K562 (cell line): ENCODE measurements around the gene PPP3R2. TPM values are rescaled to one million over a fixed set of nuclear protein-coding genes. Genes with fewer than 3 reads are reported as not detected.

ENCODE experiments used
- ATAC-seq: fragments of 200-7000 bp; cut with Tn5 transposase; 3 replicates; pipeline ENCODE4 v1.9.1; 2020; ENCODE audit warnings: moderate library complexity
- BruUV-seq: library from RNA; stranded (reverse); fragments of 400-500 nt; replicated peaks from 2 replicates; lab custom pipeline; 2021; lab: Mats Ljungman, UMichigan
- CTCF ChIA-PET: fragments of 300-600 bp; formaldehyde crosslinking; extraction: SDS; loops from one replicate; lab custom pipeline; 2021; ENCODE audit warnings: low intra/inter-chr PET ratio; lab: Yijun Ruan, JAX
- POLR2A ChIA-PET: fragments of 300-600, 350-650 bp; sonication (Branson Sonifier 250); formaldehyde crosslinking; extraction: SDS; loops from one replicate; lab custom pipeline; 2021; ENCODE audit warnings: antibody characterized with exemption, inconsistent platforms; lab: Yijun Ruan, JAX
- DNase-seq, 4 experiments: peaks; one replicate each; pipeline versions ENCODE4 v3.0.0 to v3.0.0-alpha.2; 2011 to 2018; ENCODE audit warnings: low spot score in 3 of 4, mixed read lengths in 3 of 4; ENCODE audit errors: extremely low read depth in 1 of 4
- FAIRE-seq: peaks from 2 replicates; lab custom pipeline; 2011; peaks lifted over from hg19 to GRCh38; lab: Jason Lieb, UNC
- H2AFZ ChIP-seq: 2 replicates; pipeline ENCODE4 v1.6.0; 2011; ENCODE audit warnings: low read depth, low read length, control low read depth, inconsistent platforms
- H3K27ac ChIP-seq: fragments of 200-600 bp; 3 replicates; pipeline ENCODE4 v1.8.0; 2011; ENCODE audit warnings: low read depth, mild to moderate bottlenecking, control low read depth, inconsistent platforms, low read length, moderate library complexity, mixed read lengths; ENCODE audit errors: extremely low read depth
- H3K27me3 ChIP-seq, 2 experiments: fragments of 300-600 bp in 1 of 2; 2 replicates in 1 of 2; 3 replicates in 1 of 2; pipeline versions ENCODE4 v1.6.0 to v1.8.0; 2011; ENCODE audit warnings: inconsistent platforms in 2 of 2, low read length in 2 of 2, mild to moderate bottlenecking in 1 of 2, mixed read lengths in 1 of 2, moderate library complexity in 1 of 2; ENCODE audit not compliant: control insufficient read depth in 2 of 2, insufficient read depth in 2 of 2
- H3K36me3 ChIP-seq: fragments of 300-600 bp; 3 replicates; pipeline ENCODE4 v1.8.0; 2011; ENCODE audit warnings: mild to moderate bottlenecking, low read length, inconsistent platforms; ENCODE audit not compliant: control insufficient read depth, insufficient read depth
- H3K4me1 ChIP-seq, 2 experiments: fragments of 200-600 bp in 1 of 2; replicated peaks in 1 of 2; 2 replicates in 1 of 2; 3 replicates in 1 of 2; pipeline versions ENCODE4 v1.5.1 to v1.8.0; 2011; ENCODE audit warnings: inconsistent platforms in 2 of 2, low read length in 2 of 2, mild to moderate bottlenecking in 1 of 2, mixed read lengths in 1 of 2, moderate library complexity in 1 of 2; ENCODE audit not compliant: control insufficient read depth in 2 of 2, insufficient read depth in 2 of 2
- H3K4me2 ChIP-seq: 2 replicates; pipeline ENCODE4 v1.6.1; 2011; ENCODE audit warnings: low read length, control low read depth, inconsistent platforms, mixed read lengths; ENCODE audit not compliant: insufficient read depth
- H3K4me3 ChIP-seq: fragments of 200-600 bp; sonication (generic), shearing (Covaris generic); 2 replicates; pipeline ENCODE4 v1.5.1; 2016; ENCODE audit warnings: control low read depth, inconsistent platforms
- H3K79me2 ChIP-seq: fragments of 200-600 bp; 3 replicates; pipeline ENCODE4 v1.8.0; 2011; ENCODE audit warnings: low read length, inconsistent platforms; ENCODE audit not compliant: control insufficient read depth, insufficient read depth
- H3K9ac ChIP-seq, 2 experiments: 2 replicates each; pipeline versions ENCODE4 v1.6.0 to v1.6.1; 2011; ENCODE audit warnings: low read depth in 2 of 2, low read length in 2 of 2, control low read depth in 1 of 2, inconsistent platforms in 1 of 2, mild to moderate bottlenecking in 1 of 2, mixed read lengths in 1 of 2; ENCODE audit not compliant: insufficient read depth in 1 of 2
- H3K9me1 ChIP-seq: one replicate; pipeline ENCODE4 v1.6.0; 2011; ENCODE audit warnings: inconsistent platforms, mild to moderate bottlenecking, low read length, moderate library complexity; ENCODE audit not compliant: control insufficient read depth, insufficient read depth
- H3K9me3 ChIP-seq: replicated peaks from 2 replicates; pipeline ENCODE4 v1.5.1; 2011; ENCODE audit warnings: low read depth, low read length, inconsistent platforms; ENCODE audit not compliant: control insufficient read depth, insufficient read depth
- H4K20me1 ChIP-seq: replicated peaks from 2 replicates; pipeline ENCODE4 v1.6.1; 2011; ENCODE audit warnings: low read length, inconsistent platforms, mixed read lengths; ENCODE audit not compliant: control insufficient read depth, insufficient read depth
- ATF2 ChIP-seq: sonication (generic); formaldehyde crosslinking; IDR thresholded peaks from 2 replicates; pipeline ENCODE4 v1.8.1; 2022; ENCODE audit warnings: missing genetic modification reagents
- BRD4 ChIP-seq: fragments of 200-600 bp; sonication (generic); IDR thresholded peaks from 2 replicates; pipeline ENCODE4 v1.6.1; 2017; ENCODE audit warnings: inconsistent platforms
- CBFA2T2 ChIP-seq: fragments of 450-650 bp; conservative IDR thresholded peaks from 2 replicates; pipeline ENCODE4 v1.6.1; 2017; ENCODE audit warnings: mild to moderate bottlenecking
- EGR1 ChIP-seq: fragments of 450-650 bp; conservative IDR thresholded peaks from 2 replicates; pipeline ENCODE4 v1.6.1; 2017; ENCODE audit warnings: mild to moderate bottlenecking
- PPARD ChIP-seq: fragments of 250-450 bp; sonication (Bioruptor Pico); IDR thresholded peaks from 2 replicates; pipeline ENCODE4 v1.8.0; 2022; ENCODE audit warnings: inconsistent platforms, mild to moderate bottlenecking, moderate library complexity
- ZFP91 ChIP-seq: sonication (generic); formaldehyde crosslinking; IDR thresholded peaks from 2 replicates; pipeline ENCODE4 v1.8.0; 2022; ENCODE audit warnings: mild to moderate bottlenecking, missing genetic modification reagents
- ZNF407 ChIP-seq: fragments of 450-650 bp; IDR thresholded peaks from 2 replicates; pipeline ENCODE4 v1.6.1; 2016; ENCODE audit warnings: low read depth
- WGBS: fragments of 100-300 bp; shearing (Covaris generic); methylation state at CpG from one replicate; pipeline ENCODE4 v1.1.6; 2016; ENCODE audit warnings: low coverage, mixed read lengths; ENCODE audit not compliant: insufficient coverage; ENCODE audit errors: missing lambda C conversion rate; 5-methylcytosine and 5-hydroxymethylcytosine counted together
- in situ Hi-C: fragments of 300-500 bp; cut with MboI; formaldehyde crosslinking; loops from 4 replicates; pipeline ENCODE4 v1.15.0; 2018; ENCODE audit warnings: inconsistent platforms, mixed read lengths
- intact Hi-C: fragments of 100-400 bp; cut with micrococcal nuclease; formaldehyde crosslinking; loops from 2 replicates; pipeline ENCODE4 v1.14.2; 2022
- polyA plus RNA-seq, 8 experiments: library from polyadenylated mRNA; depleted of rRNA in 4 of 8; stranded (reverse) in 5 of 8; unstranded in 3 of 8; fragments of >200 nt; fragmentation: Nextera tagmentation in 2 of 8; fragmentation: Illumina TruSeq in 1 of 8; extraction: Ambion mirVana in 2 of 8; extraction: Trizol in 1 of 8; gene quantifications; 2 replicates each; pipeline versions ENCODE4 v1.2.1 to v1.2.3, GENCODE V29; 2011 to 2014; ENCODE audit warnings: inconsistent platforms in 1 of 8, missing spikeins in 1 of 8
- total RNA-seq, 7 experiments: library from RNA; depleted of rRNA in 6 of 7; stranded (reverse); fragments of >200 nt in 6 of 7; fragmentation: Illumina TruSeq in 2 of 7; extraction: Trizol in 2 of 7; gene quantifications; 2 replicates each; pipeline versions ENCODE4 v1.2.1 to v1.2.3, GENCODE V29; 2011 to 2021; ENCODE audit warnings: low replicate concordance in 1 of 7

The PPP3R2 gene
- total and polyA plus RNA-seq, 9 of the 15 experiments (the other 6 are each of a cell fraction or from before 2014, with no cell fraction given) = not detected

- no peaks in the 10 kb centered on the region for H3K79me2 ChIP-seq
- no peaks in the 10 kb centered on the region for H3K36me3 ChIP-seq
- H3K4me3 ChIP-seq = no peak overlapping the region
- H3K9me1 ChIP-seq = no peaks in the 10 kb centered on the region
- WGBS = 0% methylated on average over 2 of the region's 2 CpGs
- TF ChIP-seq PPARD = no peak
- TF ChIP-seq ZFP91 = no peak
- TF ChIP-seq EGR1 = no peak
- no peak for TF ChIP-seq ZNF407
- no peak for TF ChIP-seq CBFA2T2
- TF ChIP-seq ATF2 = no peak
- TF ChIP-seq BRD4 = no peak
- intact Hi-C loops (no loop called here), in situ Hi-C loops (no loop called here)
- no peak overlapping the region for H2AFZ ChIP-seq
- POLR2A ChIA-PET = no interaction called here
- FAIRE-seq = no peak
- H3K27ac ChIP-seq = no peak overlapping the region
- H3K4me1 ChIP-seq = no peaks in the 10 kb centered on the region
- H3K4me2 ChIP-seq = no peak overlapping the region
- no peaks in the 10 kb centered on the region for H3K9me3 ChIP-seq
- BruUV-seq = no TSS peak
- no peaks in the 10 kb centered on the region for H3K27me3 ChIP-seq
- no peaks in the 10 kb centered on the region for H4K20me1 ChIP-seq
- no peak for ATAC-seq
- no peak overlapping the region for H3K9ac ChIP-seq
- CTCF ChIA-PET = no interaction called here
- DNase-seq = no peak
Observed at GRCh38 chr9:101631892-101632291, 37.1 kb upstream of the PPP3R2 start.
